ENCODE data around the gene CD99.

DNA sequence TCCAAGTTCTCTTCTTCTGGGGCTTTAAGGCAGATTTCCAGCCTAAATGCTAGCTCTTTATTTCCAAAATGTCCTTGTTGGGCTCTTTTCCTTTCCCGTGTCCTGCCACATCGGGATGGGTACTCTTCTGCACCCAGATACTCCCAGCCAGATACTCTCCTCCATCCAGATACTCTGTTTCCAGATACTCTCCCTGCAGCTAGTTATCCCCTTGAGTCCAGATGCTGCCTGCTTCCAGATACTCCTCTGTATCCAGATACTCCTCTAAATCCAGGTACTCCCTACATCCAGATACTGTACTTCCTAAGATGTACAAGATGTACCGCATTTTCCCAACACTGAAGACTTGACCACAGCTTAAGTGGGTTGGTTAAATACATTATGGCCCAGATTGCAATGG, 50.3 kb downstream of the CD99 start:
- TF ChIP-seq, protein P1, sequence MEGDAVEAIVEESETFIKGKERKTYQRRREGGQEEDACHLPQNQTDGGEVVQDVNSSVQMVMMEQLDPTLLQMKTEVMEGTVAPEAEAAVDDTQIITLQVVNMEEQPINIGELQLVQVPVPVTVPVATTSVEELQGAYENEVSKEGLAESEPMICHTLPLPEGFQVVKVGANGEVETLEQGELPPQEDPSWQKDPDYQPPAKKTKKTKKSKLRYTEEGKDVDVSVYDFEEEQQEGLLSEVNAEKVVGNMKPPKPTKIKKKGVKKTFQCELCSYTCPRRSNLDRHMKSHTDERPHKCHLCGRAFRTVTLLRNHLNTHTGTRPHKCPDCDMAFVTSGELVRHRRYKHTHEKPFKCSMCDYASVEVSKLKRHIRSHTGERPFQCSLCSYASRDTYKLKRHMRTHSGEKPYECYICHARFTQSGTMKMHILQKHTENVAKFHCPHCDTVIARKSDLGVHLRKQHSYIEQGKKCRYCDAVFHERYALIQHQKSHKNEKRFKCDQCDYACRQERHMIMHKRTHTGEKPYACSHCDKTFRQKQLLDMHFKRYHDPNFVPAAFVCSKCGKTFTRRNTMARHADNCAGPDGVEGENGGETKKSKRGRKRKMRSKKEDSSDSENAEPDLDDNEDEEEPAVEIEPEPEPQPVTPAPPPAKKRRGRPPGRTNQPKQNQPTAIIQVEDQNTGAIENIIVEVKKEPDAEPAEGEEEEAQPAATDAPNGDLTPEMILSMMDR (IDR thresholded peaks at IDR 0.05): no peak
- TF ChIP-seq POLR2A (IDR thresholded peaks at IDR 0.05) (no peak), POLR2AphosphoS5 (IDR thresholded peaks at IDR 0.05) (no peak)
